Left lung (tissue), 10 donors: ENCODE results near the gene UBR4. TPM values are rescaled to one million over a fixed set of nuclear protein-coding genes. Genes with fewer than 3 reads are reported as not detected.

Source experiments
- ATAC-seq: fragments of 200-7000 bp; cut with Tn5 transposase; one replicate; pipeline ENCODE4 v1.9.1; 2020; ENCODE audit warnings: moderate library complexity
- DNase-seq, 4 donors: peaks; one replicate each; pipeline ENCODE4 v3.0.0-alpha.2; 2013 to 2020
- H3K27ac ChIP-seq, 2 donors: fragments of 200-600 bp; sonication (generic) in 1 of 2; one replicate each; pipeline versions ENCODE4 v1.5.0 to v1.8.0; 2020 to 2021
- H3K27me3 ChIP-seq, 2 donors: fragments of 200-600 bp; sonication (generic) in 1 of 2; one replicate each; pipeline versions ENCODE4 v1.5.0 to v1.8.0; 2020 to 2021
- H3K36me3 ChIP-seq, 2 donors: fragments of 200-600 bp; sonication (generic) in 1 of 2; one replicate each; pipeline versions ENCODE4 v1.5.0 to v1.8.0; 2020 to 2021
- H3K4me1 ChIP-seq, 2 donors: fragments of 200-600 bp; one replicate each; pipeline ENCODE4 v1.8.0; 2021
- H3K4me3 ChIP-seq, 2 donors: fragments of 200-600 bp; sonication (generic) in 1 of 2; one replicate each; pipeline versions ENCODE4 v1.5.0 to v1.8.0; 2020 to 2021; ENCODE audit warnings: mild to moderate bottlenecking in 1 of 2
- H3K9me3 ChIP-seq, 2 donors: fragments of 200-600 bp; sonication (generic) in 1 of 2; one replicate each; pipeline versions ENCODE4 v1.5.0 to v1.8.0; 2020 to 2021
- CTCF ChIP-seq, 2 donors: fragments of 200-600 bp; sonication (generic) in 1 of 2; IDR thresholded peaks; one replicate each; pipeline versions ENCODE4 v1.5.0 to v1.8.0; 2021; ENCODE audit warnings: antibody characterized with exemption in 2 of 2
- intact Hi-C, 2 donors: fragments of 100-400 bp; cut with DNase I; formaldehyde crosslinking; loops; one replicate each; pipeline versions ENCODE4 v1.11.2 to v1.14.2; 2022
- polyA plus RNA-seq, 6 donors: library from polyadenylated mRNA; unstranded; fragments of 120-200 nt; gene quantifications; one replicate each; pipeline ENCODE4 v1.2.1, GENCODE V29; 2013; ENCODE audit not compliant: insufficient read length in 6 of 6
- total RNA-seq, 2 donors: library from RNA; stranded (reverse); fragmentation: NEBNext Ultra II Directional; extraction: Animal tissue kit (Norgen Biotek cat#: 25700); gene quantifications; one replicate each; pipeline ENCODE4 v1.2.1, GENCODE V29; 2021
- donor health status: DM: no; HTN: yes; CAD: no.
- donor health status: DM: no; HTN: no; CAD: no.

The UBR4 gene
- total and polyA plus RNA-seq, 8 donors, result 95.9 to 130 (median 109) TPM

- no peak for DNase-seq
- intact Hi-C loops, result no loop called here
- Histone ChIP-seq H3K27ac (no peak overlapping the region), H3K27me3 (no peaks in the 10 kb centered on the region), H3K4me3 (no peak overlapping the region), H3K4me1 (peaks cover 4 to 16% of the 10 kb centered on the region in 2 donors), H3K36me3 (peaks cover 0 to 21% of the 10 kb centered on the region in 2 donors), H3K9me3 (no peaks in the 10 kb centered on the region)
- no peak for ATAC-seq
- TF ChIP-seq CTCF (IDR thresholded peaks at IDR 0.05), result no peak
Observed at GRCh38 chr1:19068639-19069276, 141.3 kb downstream of the UBR4 start.

GRCh38 chr1:19067912-19068638 lies 142.0 kb downstream of the UBR4 start:
- peaks cover 4 to 16% of the 10 kb centered on the region in 2 donors for H3K4me1 ChIP-seq
- ATAC-seq (no peak), DNase-seq (no peak)
- H3K27me3 ChIP-seq, result no peaks in the 10 kb centered on the region
- no peak overlapping the region for H3K4me3 ChIP-seq
- no peak overlapping the region for H3K27ac ChIP-seq
- no peak for TF ChIP-seq CTCF (IDR thresholded peaks at IDR 0.05)
- no peaks in the 10 kb centered on the region for H3K9me3 ChIP-seq
- intact Hi-C loops, result no loop called here
- peaks cover 0 to 14% of the 10 kb centered on the region in 2 donors for H3K36me3 ChIP-seq

- no peak overlapping the region for H3K27ac ChIP-seq
- no peaks in the 10 kb centered on the region for H3K9me3 ChIP-seq
- H3K4me1 ChIP-seq, result peaks cover 4 to 16% of the 10 kb centered on the region in 2 donors
- ATAC-seq (peak; percentile 36), DNase-seq (no peak)
- no peak for TF ChIP-seq CTCF (IDR thresholded peaks at IDR 0.05)
- H3K27me3 ChIP-seq, result no peaks in the 10 kb centered on the region
- H3K4me3 ChIP-seq, result no peak overlapping the region
- H3K36me3 ChIP-seq, result peaks cover 0 to 7% of the 10 kb centered on the region in 2 donors
- intact Hi-C loops, result no loop called here
Observed at GRCh38 chr1:19067182-19067911, 142.7 kb downstream of the UBR4 start.

GRCh38 chr1:19066874-19067181 lies 143.2 kb downstream of the UBR4 start:
- TF ChIP-seq CTCF (IDR thresholded peaks at IDR 0.05), result no peak
- H3K36me3 ChIP-seq, result peaks cover 0 to 1% of the 10 kb centered on the region in 2 donors
- H3K27ac ChIP-seq, result no peak overlapping the region
- H3K9me3 ChIP-seq, result no peaks in the 10 kb centered on the region
- intact Hi-C loops, result no loop called here
- DNase-seq, result no peak
- H3K4me1 ChIP-seq, result peaks cover 4 to 16% of the 10 kb centered on the region in 2 donors
- ATAC-seq, result peak; percentile 41
- no peak overlapping the region for H3K4me3 ChIP-seq
- no peaks in the 10 kb centered on the region for H3K27me3 ChIP-seq

- no peaks in the 10 kb centered on the region for H3K36me3 ChIP-seq
- peaks cover 4 to 16% of the 10 kb centered on the region in 2 donors for H3K4me1 ChIP-seq
- intact Hi-C loops, result no loop called here
- no peak for DNase-seq
- H3K4me3 ChIP-seq, result no peak overlapping the region
- H3K27ac ChIP-seq, result peak overlapping the region; percentile 33 to 41
- ATAC-seq, result peak; percentile 20
- no peaks in the 10 kb centered on the region for H3K27me3 ChIP-seq
- TF ChIP-seq CTCF (IDR thresholded peaks at IDR 0.05), result no peak
- H3K9me3 ChIP-seq, result no peaks in the 10 kb centered on the region
Observed at GRCh38 chr1:19066248-19066873, 143.7 kb downstream of the UBR4 start.
